Activated T-helper 1 cell treated with anti-CD3 and anti-CD28 coated beads, Interleukin-12 subunit alpha, Interleukin-12 subunit beta, Interleukin-2, Interleukin-4 antibody, amounts not matched to agents 30 ng/mL and 10 ng/mL and 1 ng/mL, durations not matched to agents 14 hours and 24 hours and 36 hours (primary cell): ENCODE results near the gene HNRNPA3. TPM values are rescaled to one million over a fixed set of nuclear protein-coding genes. Genes with fewer than 3 reads are reported as not detected.
A peak's percentile ranks its signal among the peaks of the same experiment; 100 is the strongest.
"Not testable (repeated sequence)": the region's sequence is repeated elsewhere in the genome, so short reads cannot be mapped to it uniquely, and the experiment has no call there.

Experiments
- DNase-seq: peaks from one replicate; pipeline ENCODE4 v3.0.0; 2021; ENCODE audit warnings: low spot score
- H3K27ac Mint-ChIP-seq: one replicate; pipeline ENCODE4 v1.8.0; 2021; ENCODE audit warnings: mild to moderate bottlenecking, mixed read lengths
- H3K27me3 Mint-ChIP-seq: one replicate; pipeline ENCODE4 v1.8.0; 2022; ENCODE audit warnings: mild to moderate bottlenecking, moderate library complexity, mixed read lengths; ENCODE audit not compliant: insufficient read depth
- H3K36me3 Mint-ChIP-seq: one replicate; pipeline ENCODE4 v1.8.0; 2021; ENCODE audit warnings: low read depth, mixed read lengths
- H3K4me1 Mint-ChIP-seq: one replicate; pipeline ENCODE4 v1.8.0; 2021; ENCODE audit warnings: low read depth, mixed read lengths
- H3K4me3 Mint-ChIP-seq: one replicate; pipeline ENCODE4 v1.8.0; 2021; ENCODE audit warnings: mild to moderate bottlenecking, moderate library complexity, mixed read lengths
- H3K9me3 Mint-ChIP-seq: one replicate; pipeline ENCODE4 v1.8.0; 2021; ENCODE audit warnings: mixed read lengths
- intact Hi-C: fragments of 100-400 bp; cut with micrococcal nuclease; formaldehyde crosslinking; loops from one replicate; pipeline ENCODE4 v1.15.1; 2024
- total RNA-seq: library from RNA; stranded (reverse); gene quantifications from 2 replicates; pipeline ENCODE4 v1.2.3, GENCODE V29; 2022

Gene HNRNPA3
- total RNA-seq, 1 donor from 2014 or later, result 326 TPM

GRCh38 chr2:177201919-177202346 is 10.7 kb upstream of the HNRNPA3 start:
- no peaks in the 10 kb centered on the region for H3K36me3 Mint-ChIP-seq
- H3K9me3 Mint-ChIP-seq, result no peaks in the 10 kb centered on the region
- peaks cover 4% of the 10 kb centered on the region for H3K27me3 Mint-ChIP-seq
- no peak for DNase-seq
- H3K4me3 Mint-ChIP-seq, result no peak overlapping the region
- H3K27ac Mint-ChIP-seq, result no peak overlapping the region
- H3K4me1 Mint-ChIP-seq, result peaks cover 1% of the 10 kb centered on the region
- intact Hi-C loops, result no loop called here

- intact Hi-C loops, result no loop called here
- Mint-ChIP-seq H3K4me3 (no peak overlapping the region), H3K9me3 (no peaks in the 10 kb centered on the region), H3K4me1 (peaks cover 9% of the 10 kb centered on the region), H3K36me3 (no peaks in the 10 kb centered on the region), H3K27ac (no peak overlapping the region), H3K27me3 (peaks cover 4% of the 10 kb centered on the region)
- DNase-seq, result no peak
These were observed 8.2 kb upstream of the HNRNPA3 start for GRCh38 chr2:177204417-177204816.

GRCh38 chr2:177207101-177207500 is 5.5 kb upstream of the HNRNPA3 start:
- intact Hi-C loops, result loop anchor here (1.0 kb wide), 1 partner anchor 275 kb away; no protein-coding TSS in a partner anchor
- peaks cover 25% of the 10 kb centered on the region for H3K4me1 Mint-ChIP-seq
- no peak overlapping the region for H3K4me3 Mint-ChIP-seq
- H3K36me3 Mint-ChIP-seq, result peaks cover 5% of the 10 kb centered on the region
- peaks cover 4% of the 10 kb centered on the region for H3K27me3 Mint-ChIP-seq
- DNase-seq, result no peak
- H3K9me3 Mint-ChIP-seq, result no peaks in the 10 kb centered on the region
- peak overlapping the region; percentile 59 for H3K27ac Mint-ChIP-seq

- Mint-ChIP-seq H3K9me3 (no peaks in the 10 kb centered on the region), H3K4me3 (peak overlapping the region; percentile 97), H3K27me3 (no peaks in the 10 kb centered on the region), H3K27ac (peak overlapping the region; percentile 99), H3K36me3 (peaks cover 31% of the 10 kb centered on the region), H3K4me1 (peaks cover 52% of the 10 kb centered on the region)
- DNase-seq, result no peak
- intact Hi-C loops, result loop anchor here (5.0 kb wide), 1 partner anchor 206 kb away; no protein-coding TSS in a partner anchor
These were observed 1.4 kb upstream of the HNRNPA3 start for GRCh38 chr2:177211169-177211568.

- no peaks in the 10 kb centered on the region for H3K27me3 Mint-ChIP-seq
- H3K4me3 Mint-ChIP-seq, result peak overlapping the region; percentile 97
- peaks cover 36% of the 10 kb centered on the region for H3K36me3 Mint-ChIP-seq
- H3K4me1 Mint-ChIP-seq, result peaks cover 56% of the 10 kb centered on the region
- intact Hi-C loops, result loop anchor here (1.0 to 5.0 kb wide), 7 partner anchors 80 to 901 kb away; partner anchors contain the start of genes AGPS and RBM45
- H3K9me3 Mint-ChIP-seq, result no peaks in the 10 kb centered on the region
- DNase-seq, result no peak
- peak overlapping the region; percentile 99 for H3K27ac Mint-ChIP-seq
These were observed 953 bp upstream of the HNRNPA3 start for GRCh38 chr2:177211576-177212105.

GRCh38 chr2:177212891-177213856 is 580 bp downstream of the HNRNPA3 start:
- Mint-ChIP-seq H3K9me3 (no peaks in the 10 kb centered on the region), H3K27ac (peak overlapping the region; percentile 99), H3K27me3 (no peaks in the 10 kb centered on the region), H3K36me3 (peaks cover 48% of the 10 kb centered on the region), H3K4me3 (peak overlapping the region; percentile 97), H3K4me1 (peaks cover 60% of the 10 kb centered on the region)
- intact Hi-C loops, result loop anchor here (1.0 to 5.0 kb wide), 11 partner anchors 8 to 900 kb away; partner anchors contain the start of genes AGPS and RBM45
- peak; percentile 86 for DNase-seq

GRCh38 chr2:177217247-177217843 is 4.8 kb downstream of the HNRNPA3 start:
- no peak for DNase-seq
- Mint-ChIP-seq H3K36me3 (peaks cover 74% of the 10 kb centered on the region), H3K4me1 (peaks cover 70% of the 10 kb centered on the region), H3K27me3 (no peaks in the 10 kb centered on the region), H3K4me3 (no peak overlapping the region), H3K27ac (peak overlapping the region; percentile 52), H3K9me3 (no peaks in the 10 kb centered on the region)
- intact Hi-C loops, result loop anchor here (1.0 kb wide), 1 partner anchor 44 kb away; no protein-coding TSS in a partner anchor

GRCh38 chr2:177219787-177220186 is 7.2 kb downstream of the HNRNPA3 start:
- intact Hi-C loops, H3K27ac Mint-ChIP-seq, H3K9me3 Mint-ChIP-seq, H3K27me3 Mint-ChIP-seq, DNase-seq, H3K4me3 Mint-ChIP-seq: not testable (repeated sequence)
- Mint-ChIP-seq H3K4me1 (peaks cover 64% of the 10 kb centered on the region), H3K36me3 (peaks cover 66% of the 10 kb centered on the region)

GRCh38 chr2:177221534-177221933 is 8.9 kb downstream of the HNRNPA3 start:
- H3K4me1 Mint-ChIP-seq, result peaks cover 47% of the 10 kb centered on the region
- no peaks in the 10 kb centered on the region for H3K27me3 Mint-ChIP-seq
- intact Hi-C loops, result loop anchor here (1.0 kb wide), 1 partner anchor 8 kb away; no protein-coding TSS in a partner anchor
- H3K4me3 Mint-ChIP-seq, result no peak overlapping the region
- no peak overlapping the region for H3K27ac Mint-ChIP-seq
- H3K9me3 Mint-ChIP-seq, result no peaks in the 10 kb centered on the region
- H3K36me3 Mint-ChIP-seq, result peaks cover 54% of the 10 kb centered on the region
- no peak for DNase-seq

GRCh38 chr2:177221970-177222369 is 9.4 kb downstream of the HNRNPA3 start:
- Mint-ChIP-seq H3K4me1 (peaks cover 42% of the 10 kb centered on the region), H3K27ac (peak overlapping the region; percentile 13)
- intact Hi-C loops, result loop anchor here (1.0 to 2.0 kb wide), 3 partner anchors 8 to 19 kb away; no protein-coding TSS in a partner anchor

GRCh38 chr2:177223436-177223835 is 10.8 kb downstream of the HNRNPA3 start:
- intact Hi-C loops, result loop anchor here (2.0 kb wide), 1 partner anchor 17 kb away; no protein-coding TSS in a partner anchor
- Mint-ChIP-seq H3K4me1 (peaks cover 36% of the 10 kb centered on the region), H3K36me3 (peaks cover 49% of the 10 kb centered on the region)

More at GRCh38 chr2:177221970-177222369, 9.4 kb downstream of the HNRNPA3 start:
- Mint-ChIP-seq H3K36me3 (peaks cover 53% of the 10 kb centered on the region), H3K4me3 (no peak overlapping the region), H3K9me3 (no peaks in the 10 kb centered on the region), H3K27me3 (no peaks in the 10 kb centered on the region)
- no peak for DNase-seq

GRCh38 chr2:177225965-177226360 is 13.4 kb downstream of the HNRNPA3 start:
- Mint-ChIP-seq H3K4me1 (peaks cover 39% of the 10 kb centered on the region), H3K4me3 (no peak overlapping the region), H3K9me3 (no peaks in the 10 kb centered on the region), H3K36me3 (peaks cover 50% of the 10 kb centered on the region), H3K27ac (no peak overlapping the region), H3K27me3 (no peaks in the 10 kb centered on the region)
- DNase-seq, result no peak
- intact Hi-C loops, result no loop called here

More at GRCh38 chr2:177223436-177223835, 10.8 kb downstream of the HNRNPA3 start:
- not testable (repeated sequence) for H3K4me3 Mint-ChIP-seq, DNase-seq, H3K27me3 Mint-ChIP-seq, H3K27ac Mint-ChIP-seq, H3K9me3 Mint-ChIP-seq
